Measurements from ENCODE around the gene GADD45A.

- TF ChIP-seq EZH2 (IDR thresholded peaks at IDR 0.05; ENCODE audit: insufficient read depth, poor library complexity, severe bottlenecking) (no peak), EZH2phosphoT487 (IDR thresholded peaks at IDR 0.05; ENCODE audit: insufficient read depth, low read depth) (no peak)
Measured at GRCh38 chr1:67691712-67692111, 6.7 kb downstream of the GADD45A start.

All from GM23248 (cell line).